IMR-90 (cell line): ENCODE results near the gene LRRC34. TPM values are rescaled to one million over a fixed set of nuclear protein-coding genes. Genes with fewer than 3 reads are reported as not detected.

Source experiments
- ATAC-seq: fragments of 200-7000 bp; cut with Tn5 transposase; 2 replicates; pipeline ENCODE4 v1.9.1; 2020; ENCODE audit warnings: low read depth, mild to moderate bottlenecking, moderate library complexity
- BruUV-seq: library from RNA; stranded (reverse); fragments of 400-500 nt; replicated peaks from 2 replicates; lab custom pipeline; 2021; lab: Mats Ljungman, UMichigan
- CTCF ChIA-PET: fragments of 300-600 bp; formaldehyde crosslinking; extraction: SDS; loops from one replicate; lab custom pipeline; 2021; ENCODE audit warnings: antibody characterized with exemption; lab: Yijun Ruan, JAX
- POLR2A ChIA-PET: fragments of 300-600 bp; sonication (Branson Sonifier 250); formaldehyde crosslinking; loops from one replicate; lab custom pipeline; 2022; ENCODE audit warnings: antibody characterized with exemption; ENCODE audit not compliant: unreplicated experiment; lab: Charles Lee
- DNase-seq: peaks from one replicate; pipeline ENCODE4 v3.0.0; 2013
- H2AFZ ChIP-seq: replicated peaks from 2 replicates; pipeline ENCODE3; 2013; ENCODE audit warnings: low read length, mild to moderate bottlenecking; ENCODE audit not compliant: poor library complexity
- H2AK5ac ChIP-seq: 2 replicates; pipeline ENCODE4 v1.6.1; 2013; ENCODE audit warnings: low read depth, low read length, inconsistent platforms
- H2AK9ac ChIP-seq: replicated peaks from 2 replicates; pipeline ENCODE3; 2013; ENCODE audit warnings: mild to moderate bottlenecking, low read depth, low read length, moderate library complexity; ENCODE audit not compliant: poor library complexity
- H2BK120ac ChIP-seq: 2 replicates; pipeline ENCODE4 v1.6.1; 2013; ENCODE audit warnings: low read depth, low read length, inconsistent platforms
- H2BK15ac ChIP-seq: 3 replicates; pipeline ENCODE4 v1.6.1; 2013; ENCODE audit warnings: low read depth, low read length, inconsistent platforms
- H2BK20ac ChIP-seq: 2 replicates; pipeline ENCODE4 v1.6.1; 2013; ENCODE audit warnings: low read depth, mild to moderate bottlenecking, inconsistent platforms, low read length, moderate library complexity
- H2BK5ac ChIP-seq: 2 replicates; pipeline ENCODE4 v1.6.1; 2013; ENCODE audit warnings: mild to moderate bottlenecking, low read depth, low read length, inconsistent platforms; ENCODE audit not compliant: poor library complexity, severe bottlenecking
- H3K14ac ChIP-seq: replicated peaks from 2 replicates; pipeline ENCODE4 v1.6.1; 2013; ENCODE audit warnings: low read depth, low read length, inconsistent platforms
- H3K18ac ChIP-seq: 2 replicates; pipeline ENCODE4 v1.6.1; 2013; ENCODE audit warnings: low read depth, low read length, control low read depth
- H3K23ac ChIP-seq: 2 replicates; pipeline ENCODE4 v1.6.1; 2013; ENCODE audit warnings: low read depth, low read length, inconsistent platforms
- H3K27ac ChIP-seq: 2 replicates; pipeline ENCODE4 v1.5.1; 2013; ENCODE audit warnings: mild to moderate bottlenecking, control low read depth, low read length; ENCODE audit not compliant: insufficient read depth
- H3K27me3 ChIP-seq: 2 replicates; pipeline ENCODE4 v1.6.1; 2013; ENCODE audit warnings: low read length; ENCODE audit not compliant: control insufficient read depth, insufficient read depth
- H3K36me3 ChIP-seq: 2 replicates; pipeline ENCODE4 v1.6.1; 2013; ENCODE audit warnings: low read length, mixed read lengths; ENCODE audit not compliant: control insufficient read depth, insufficient read depth
- H3K4ac ChIP-seq: 2 replicates; pipeline ENCODE4 v1.6.1; 2013; ENCODE audit warnings: low read depth, low read length, inconsistent platforms
- H3K4me1 ChIP-seq: 2 replicates; pipeline ENCODE4 v1.6.1; 2013; ENCODE audit warnings: low read length, mixed read lengths; ENCODE audit not compliant: control insufficient read depth, insufficient read depth
- H3K4me2 ChIP-seq: 2 replicates; pipeline ENCODE4 v1.6.1; 2013; ENCODE audit warnings: low read depth, mild to moderate bottlenecking, control low read depth, low read length, moderate library complexity
- H3K4me3 ChIP-seq: 2 replicates; pipeline ENCODE4 v1.5.1; 2013; ENCODE audit warnings: low read depth, mild to moderate bottlenecking, control low read depth, low read length, moderate library complexity; ENCODE audit not compliant: insufficient read depth
- H3K56ac ChIP-seq: 2 replicates; pipeline ENCODE4 v1.6.1; 2013; ENCODE audit warnings: low read length, inconsistent platforms; ENCODE audit not compliant: insufficient read depth; ENCODE audit errors: extremely low read depth
- H3K79me1 ChIP-seq, 2 experiments: 2 replicates each; pipeline ENCODE4 v1.6.1; 2013; ENCODE audit warnings: low read length in 2 of 2, inconsistent platforms in 1 of 2, low read depth in 1 of 2
- H3K9ac ChIP-seq: 2 replicates; pipeline ENCODE4 v1.6.1; 2013; ENCODE audit warnings: low read depth, low read length, control low read depth
- H3K9me1 ChIP-seq: 2 replicates; pipeline ENCODE4 v1.6.1; 2013; ENCODE audit warnings: low read length, inconsistent platforms; ENCODE audit not compliant: insufficient read depth
- H3K9me3 ChIP-seq: 2 replicates; pipeline ENCODE4 v1.6.1; 2013; ENCODE audit warnings: low read length; ENCODE audit not compliant: control insufficient read depth, insufficient read depth
- H4K20me1 ChIP-seq: 2 replicates; pipeline ENCODE4 v1.6.1; 2013; ENCODE audit warnings: low read length, inconsistent platforms; ENCODE audit not compliant: insufficient read depth
- H4K5ac ChIP-seq: 2 replicates; pipeline ENCODE4 v1.6.1; 2013; ENCODE audit warnings: mild to moderate bottlenecking, low read depth, low read length, control low read depth
- H4K8ac ChIP-seq, 2 experiments: 2 replicates each; pipeline ENCODE4 v1.6.1; 2013; ENCODE audit warnings: low read depth in 2 of 2, low read length in 2 of 2, control low read depth in 1 of 2, inconsistent platforms in 1 of 2
- H4K91ac ChIP-seq: 2 replicates; pipeline ENCODE4 v1.6.1; 2013; ENCODE audit warnings: low read depth, low read length, inconsistent platforms; ENCODE audit not compliant: insufficient read depth
- BHLHE40 ChIP-seq: fragments of 150-350 bp; IDR thresholded peaks from 2 replicates; pipeline ENCODE4 v1.6.1; 2016; ENCODE audit warnings: mild to moderate bottlenecking, low read depth, low read length
- CEBPB ChIP-seq: IDR thresholded peaks from 2 replicates; pipeline ENCODE4 v1.6.1; 2012; ENCODE audit warnings: low read depth, low read length, improper control_type of control experiment
- CHD1 ChIP-seq: IDR thresholded peaks from 2 replicates; pipeline ENCODE4 v1.6.1; 2012; ENCODE audit warnings: low read depth, low read length, improper control_type of control experiment
- FOS ChIP-seq: fragments of 150-350 bp; IDR thresholded peaks from 2 replicates; pipeline ENCODE4 v1.6.1; 2016; ENCODE audit warnings: low read depth, low read length
- MAFK ChIP-seq: IDR thresholded peaks from 2 replicates; pipeline ENCODE4 v1.6.1; 2012; ENCODE audit warnings: low read depth, low read length, improper control_type of control experiment
- MAZ ChIP-seq: IDR thresholded peaks from 2 replicates; pipeline ENCODE4 v1.6.1; 2012; ENCODE audit warnings: low read depth, mild to moderate bottlenecking, low read length, improper control_type of control experiment, moderate library complexity, borderline replicate concordance
- MXI1 ChIP-seq: IDR thresholded peaks from 2 replicates; pipeline ENCODE4 v1.6.1; 2012; ENCODE audit warnings: low read depth, mild to moderate bottlenecking, low read length, moderate library complexity, borderline replicate concordance
- NFE2L2 ChIP-seq: fragments of 150-350 bp; IDR thresholded peaks from 2 replicates; pipeline ENCODE4 v1.6.1; 2016; ENCODE audit warnings: low read depth, mild to moderate bottlenecking, low read length
- POLR2A ChIP-seq: IDR thresholded peaks from 2 replicates; pipeline ENCODE4 v1.6.1; 2012; ENCODE audit warnings: mild to moderate bottlenecking, low read depth, low read length
- RAD21 ChIP-seq: IDR thresholded peaks from 2 replicates; pipeline ENCODE4 v1.6.1; 2012; ENCODE audit warnings: low read length, improper control_type of control experiment
- RCOR1 ChIP-seq: IDR thresholded peaks from 2 replicates; pipeline ENCODE4 v1.6.1; 2012; ENCODE audit warnings: mild to moderate bottlenecking, low read length, improper control_type of control experiment; ENCODE audit not compliant: insufficient replicate concordance
- RFX5 ChIP-seq: IDR thresholded peaks from 2 replicates; pipeline ENCODE4 v1.8.0; 2012; ENCODE audit warnings: low read depth, mild to moderate bottlenecking, low read length, moderate library complexity
- SMC3 ChIP-seq: fragments of 150-350 bp; IDR thresholded peaks from 2 replicates; pipeline ENCODE4 v1.6.1; 2016; ENCODE audit warnings: low read depth, mild to moderate bottlenecking, antibody characterized with exemption, low read length, moderate library complexity
- WGBS, 2 experiments: methylation state at CpG; one replicate each; pipeline versions ENCODE4 v1.1.5 to v1.1.7; 2013; ENCODE audit warnings: missing lambda C conversion rate in 2 of 2; ENCODE audit not compliant: insufficient read length in 1 of 2; ENCODE audit errors: extremely low coverage in 2 of 2; 5-methylcytosine and 5-hydroxymethylcytosine counted together
- dilution Hi-C: fragments of 300-500 bp; cut with HindIII; formaldehyde crosslinking; loops from one replicate; pipeline ENCODE4 v1.14.3; 2018; ENCODE audit warnings: low sequenced_read_pairs; ENCODE audit not compliant: unreplicated experiment
- in situ Hi-C: fragments of 300-500 bp; cut with MboI; formaldehyde crosslinking; loops from 3 replicates; pipeline ENCODE4 v1.14.3; 2019; ENCODE audit warnings: low sequenced_read_pairs, inconsistent platforms, mixed read lengths
- intact Hi-C: fragments of 100-400 bp; cut with micrococcal nuclease; formaldehyde crosslinking; loops from 2 replicates; pipeline ENCODE4 v1.10.0; 2022
- polyA plus RNA-seq, 3 experiments: library from polyadenylated mRNA; depleted of rRNA; stranded (reverse); fragments of >200 nt; gene quantifications; 2 replicates each; pipeline ENCODE4 v1.2.3, GENCODE V29; 2012; ENCODE audit warnings: low replicate concordance in 1 of 3
- total RNA-seq: library from RNA; depleted of rRNA; stranded (reverse); fragments of >200 nt; gene quantifications from 2 replicates; pipeline ENCODE4 v1.2.3, GENCODE V29; 2012
- TF ChIP-seq, protein P1 (sequence below): fragments of 150-350 bp; IDR thresholded peaks from 2 replicates; pipeline ENCODE4 v1.6.1; 2016; ENCODE audit warnings: low read depth, mild to moderate bottlenecking, low read length, moderate library complexity, borderline replicate concordance
- TF ChIP-seq, protein P2 (sequence below): conservative IDR thresholded peaks from 2 replicates; pipeline ENCODE4 v1.5.1; 2012; ENCODE audit warnings: mild to moderate bottlenecking, low read depth, low read length, improper control_type of control experiment

Gene LRRC34
- total and polyA plus RNA-seq, 2 of the 4 experiments (the other 2 are of a cell fraction): 0.90 to 0.91 TPM

DNA sequence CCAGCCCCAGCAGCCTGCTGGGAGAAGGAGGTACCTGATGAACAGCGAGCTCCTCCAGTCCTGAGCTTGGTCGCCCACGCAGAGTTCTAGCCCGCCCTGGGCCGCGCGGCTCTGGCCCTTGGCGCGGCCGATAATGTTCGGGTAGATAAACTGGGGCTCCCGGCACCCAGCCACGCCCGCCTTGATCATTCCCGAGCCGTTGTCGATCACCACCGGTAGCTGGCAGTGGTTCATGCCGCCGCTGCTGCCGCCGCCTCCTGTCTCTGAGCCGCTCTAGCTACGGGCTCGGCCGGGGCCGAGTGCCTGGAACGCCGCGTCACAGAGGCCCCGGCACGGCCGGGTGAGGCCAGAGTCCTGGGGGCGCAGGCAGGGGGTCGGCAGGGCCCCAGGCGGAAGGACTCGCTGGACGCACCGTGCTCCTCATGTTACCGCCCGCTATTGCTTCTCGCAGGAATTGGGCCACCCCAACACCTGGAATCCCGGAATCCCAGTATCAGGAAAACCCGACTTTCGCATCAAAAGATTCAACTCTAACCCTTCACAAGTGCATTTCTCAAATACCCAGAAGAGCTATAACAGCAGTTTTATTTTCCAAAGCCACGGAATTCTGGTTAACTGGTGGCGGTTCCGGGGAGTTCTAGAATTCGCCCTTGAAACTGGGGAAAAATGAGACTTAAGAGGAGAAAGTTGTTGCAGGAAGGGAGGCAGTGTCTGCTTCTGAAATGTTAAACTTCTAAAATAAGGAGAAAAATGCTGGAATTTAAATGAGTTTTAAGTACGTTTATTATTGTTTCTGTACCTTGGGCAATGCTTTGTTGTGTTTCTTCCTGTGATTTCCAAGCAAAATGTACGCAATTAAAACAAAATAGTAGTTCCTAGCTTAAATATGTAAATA is 43.2 kb downstream of the LRRC34 start, which contains the start of gene ACTRT3:
TSS of gene ACTRT3 (minus strand) at position 275 of the 895 bp plus-strand sequence. CDS start at position 234, 41 bp downstream.
- Histone ChIP-seq H2AK5ac (no peak within 1 kb of the TSS), H3K4me3 (peak within 1 kb of the TSS; percentile 57), H2AK9ac (peak within 1 kb of the TSS; percentile 70), H3K36me3 (no peaks in the 10 kb centered on the region), H3K4me1 (no peaks in the 10 kb centered on the region), H4K8ac (peak within 1 kb of the TSS; percentile 69 to 87), H4K5ac (peak within 1 kb of the TSS; percentile 47), H2BK20ac (peak within 1 kb of the TSS; percentile 13; the same call in 1 of the 2 replicates), H3K79me1 (peaks cover 5 to 9% of the 10 kb centered on the region in 2 experiments; a peak in 3 of 4 replicates), H3K27ac (peak within 1 kb of the TSS; percentile 66), H3K56ac (peak within 1 kb of the TSS; percentile 54), H3K9me1 (no peaks in the 10 kb centered on the region), H3K4me2 (peak within 1 kb of the TSS; percentile 94), H3K27me3 (no peaks in the 10 kb centered on the region), H3K18ac (peak within 1 kb of the TSS; percentile 22), H2BK15ac (no peak within 1 kb of the TSS), H2BK120ac (peak within 1 kb of the TSS; percentile 47), H3K4ac (peak within 1 kb of the TSS; percentile 60), H3K9me3 (no peaks in the 10 kb centered on the region), H3K23ac (peak within 1 kb of the TSS; percentile 41), H4K91ac (peak within 1 kb of the TSS; percentile 36), H4K20me1 (no peaks in the 10 kb centered on the region), H2AFZ (peak within 1 kb of the TSS; percentile 95), H3K9ac (peak within 1 kb of the TSS; percentile 80), H3K14ac (peak within 1 kb of the TSS; percentile 50; the same call in 1 of the 2 replicates), H2BK5ac (peak within 1 kb of the TSS; percentile 28)
- ChIA-PET POLR2A (interaction anchor here (0.6 kb wide), 1 partner anchor 48 kb away, joined by 19 read pairs; no protein-coding TSS in a partner anchor), CTCF (interaction anchor here (0.6 kb wide), 2 partner anchors 587 to 1734 kb away, joined by 3 to 5 read pairs; no protein-coding TSS in a partner anchor)
- no peak for TF ChIP-seq POLR2A
- TF ChIP-seq MAFK: no peak
- no peak for TF ChIP-seq SMC3
- TF ChIP-seq NFE2L2: no peak
- no peak for TF ChIP-seq RCOR1
- TF ChIP-seq RFX5: no peak
- TF ChIP-seq RAD21: no peak
- no peak for TF ChIP-seq CHD1
- TF ChIP-seq BHLHE40: no peak
- TF ChIP-seq CEBPB: no peak
- TF ChIP-seq, protein P1, sequence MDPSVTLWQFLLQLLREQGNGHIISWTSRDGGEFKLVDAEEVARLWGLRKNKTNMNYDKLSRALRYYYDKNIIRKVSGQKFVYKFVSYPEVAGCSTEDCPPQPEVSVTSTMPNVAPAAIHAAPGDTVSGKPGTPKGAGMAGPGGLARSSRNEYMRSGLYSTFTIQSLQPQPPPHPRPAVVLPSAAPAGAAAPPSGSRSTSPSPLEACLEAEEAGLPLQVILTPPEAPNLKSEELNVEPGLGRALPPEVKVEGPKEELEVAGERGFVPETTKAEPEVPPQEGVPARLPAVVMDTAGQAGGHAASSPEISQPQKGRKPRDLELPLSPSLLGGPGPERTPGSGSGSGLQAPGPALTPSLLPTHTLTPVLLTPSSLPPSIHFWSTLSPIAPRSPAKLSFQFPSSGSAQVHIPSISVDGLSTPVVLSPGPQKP: no peak
- TF ChIP-seq MAZ: no peak
- no peak for TF ChIP-seq FOS
- TF ChIP-seq MXI1: no peak
- TF ChIP-seq, protein P2, sequence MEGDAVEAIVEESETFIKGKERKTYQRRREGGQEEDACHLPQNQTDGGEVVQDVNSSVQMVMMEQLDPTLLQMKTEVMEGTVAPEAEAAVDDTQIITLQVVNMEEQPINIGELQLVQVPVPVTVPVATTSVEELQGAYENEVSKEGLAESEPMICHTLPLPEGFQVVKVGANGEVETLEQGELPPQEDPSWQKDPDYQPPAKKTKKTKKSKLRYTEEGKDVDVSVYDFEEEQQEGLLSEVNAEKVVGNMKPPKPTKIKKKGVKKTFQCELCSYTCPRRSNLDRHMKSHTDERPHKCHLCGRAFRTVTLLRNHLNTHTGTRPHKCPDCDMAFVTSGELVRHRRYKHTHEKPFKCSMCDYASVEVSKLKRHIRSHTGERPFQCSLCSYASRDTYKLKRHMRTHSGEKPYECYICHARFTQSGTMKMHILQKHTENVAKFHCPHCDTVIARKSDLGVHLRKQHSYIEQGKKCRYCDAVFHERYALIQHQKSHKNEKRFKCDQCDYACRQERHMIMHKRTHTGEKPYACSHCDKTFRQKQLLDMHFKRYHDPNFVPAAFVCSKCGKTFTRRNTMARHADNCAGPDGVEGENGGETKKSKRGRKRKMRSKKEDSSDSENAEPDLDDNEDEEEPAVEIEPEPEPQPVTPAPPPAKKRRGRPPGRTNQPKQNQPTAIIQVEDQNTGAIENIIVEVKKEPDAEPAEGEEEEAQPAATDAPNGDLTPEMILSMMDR: no peak
- in situ Hi-C loops (loop anchor here (25.0 kb wide), 1 partner anchor 1682 kb away; the partner anchor contains the start of gene GOLIM4), intact Hi-C loops (loop anchor here (10.0 kb wide), 1 partner anchor 215 kb away; no protein-coding TSS in a partner anchor), dilution Hi-C loops (no loop called here)
- DNase-seq: peak; percentile 43
- peak; percentile 8 for ATAC-seq
- 3% methylated on average over 22 of the region's 51 CpGs; no CpG with 5 or more reads in 1 of the 2 experiments for WGBS, 2 experiments
- no TSS peak for BruUV-seq
